ENCODE results near the gene CPAMD8.

The CPAMD8 gene

GRCh38 chr19:17026706-17027534 lies at the start of gene CPAMD8:
Gene CPAMD8, minus strand, starts transcription at chr19:17026810. Its CDS starts 168 bp downstream, at chr19:17026642.
- no peak for DNase-seq

- peak; percentile 76 for DNase-seq
Measured at GRCh38 chr19:17075864-17076542, 49.4 kb upstream of the CPAMD8 start.

- peak; percentile 100 for DNase-seq
Measured at GRCh38 chr19:17075035-17075863, 48.6 kb upstream of the CPAMD8 start, which contains the start of the genes HAUS8 and MYO9B. Gene HAUS8, minus strand, starts transcription at chr19:17075452. Its CDS starts 30 bp downstream, at chr19:17075422. Gene MYO9B, plus strand, starts transcription at chr19:17075777. Its CDS starts 25,941 bp downstream, at chr19:17101718.

GRCh38 chr19:17074634-17075034 lies 48.0 kb upstream of the CPAMD8 start:
- no peak for DNase-seq

GRCh38 chr19:17073869-17074633 lies 47.4 kb upstream of the CPAMD8 start:
- no peak for DNase-seq

GRCh38 chr19:17070912-17071311 lies 44.3 kb upstream of the CPAMD8 start:
- DNase-seq, result no peak

GRCh38 chr19:17070421-17070820 lies 43.8 kb upstream of the CPAMD8 start:
- no peak for DNase-seq

GRCh38 chr19:17069193-17069592 lies 42.6 kb upstream of the CPAMD8 start:
- no peak for DNase-seq

- no peak for DNase-seq
Measured at GRCh38 chr19:17063428-17063827, 36.8 kb upstream of the CPAMD8 start.

GRCh38 chr19:17061691-17062090 lies 35.1 kb upstream of the CPAMD8 start:
- no peak for DNase-seq

- no peak for DNase-seq
Measured at GRCh38 chr19:17061205-17061604, 34.6 kb upstream of the CPAMD8 start.

- no peak for DNase-seq
Measured at GRCh38 chr19:17060802-17061201, 34.2 kb upstream of the CPAMD8 start.

- DNase-seq, result no peak
Measured at GRCh38 chr19:17058236-17058635, 31.6 kb upstream of the CPAMD8 start.

- no peak for DNase-seq
Measured at GRCh38 chr19:17055636-17056035, 29.0 kb upstream of the CPAMD8 start.

- DNase-seq, result no peak
Measured at GRCh38 chr19:17054746-17055145, 28.1 kb upstream of the CPAMD8 start.

- no peak for DNase-seq
Measured at GRCh38 chr19:17052439-17052838, 25.8 kb upstream of the CPAMD8 start.

GRCh38 chr19:17049711-17050280 lies 23.2 kb upstream of the CPAMD8 start:
- no peak for DNase-seq

- DNase-seq, result no peak
Measured at GRCh38 chr19:17048885-17049453, 22.4 kb upstream of the CPAMD8 start.

- DNase-seq, result no peak
Measured at GRCh38 chr19:17045907-17046502, 19.4 kb upstream of the CPAMD8 start.

- DNase-seq, result no peak
Measured at GRCh38 chr19:17043744-17044143, 17.1 kb upstream of the CPAMD8 start.

- no peak for DNase-seq
Measured at GRCh38 chr19:17041976-17042375, 15.4 kb upstream of the CPAMD8 start.
